HEK293 (cell line): Measurements from ENCODE around the gene SRRD.

Experiments
- KLF10 ChIP-seq: fragments of 450-650 bp; IDR thresholded peaks from 2 replicates; pipeline ENCODE4 v1.5.1; 2018; ENCODE audit warnings: missing biosample characterization, mild to moderate bottlenecking, missing genetic modification characterization
- KLF7 ChIP-seq: fragments of 450-650 bp; formaldehyde crosslinking; IDR thresholded peaks from 2 replicates; pipeline ENCODE4 v1.5.1; 2016; ENCODE audit warnings: missing biosample characterization, missing genetic modification characterization, borderline replicate concordance
- KLF9 ChIP-seq: fragments of 450-650 bp; formaldehyde crosslinking; IDR thresholded peaks from 2 replicates; pipeline ENCODE4 v1.5.1; 2016; ENCODE audit warnings: missing biosample characterization, missing genetic modification characterization, low read depth
- SCRT2 ChIP-seq: fragments of 450-650 bp; formaldehyde crosslinking; IDR thresholded peaks from 2 replicates; pipeline ENCODE4 v1.5.1; 2016; ENCODE audit warnings: missing biosample characterization, missing genetic modification characterization
- SP2 ChIP-seq: fragments of 450-650 bp; formaldehyde crosslinking; IDR thresholded peaks from 2 replicates; pipeline ENCODE4 v1.5.1; 2016; ENCODE audit warnings: missing biosample characterization, missing genetic modification characterization
- SP7 ChIP-seq: fragments of 450-650 bp; formaldehyde crosslinking; IDR thresholded peaks from 2 replicates; pipeline ENCODE4 v1.5.1; 2016; ENCODE audit warnings: missing biosample characterization, missing genetic modification characterization
- ZBTB48 ChIP-seq: fragments of 450-650 bp; formaldehyde crosslinking; IDR thresholded peaks from 2 replicates; pipeline ENCODE4 v1.5.1; 2016; ENCODE audit warnings: missing biosample characterization, missing genetic modification characterization
- ZBTB7A ChIP-seq: fragments of 450-650 bp; formaldehyde crosslinking; IDR thresholded peaks from 2 replicates; pipeline ENCODE4 v1.5.1; 2016; ENCODE audit warnings: low read depth, missing biosample characterization, missing genetic modification characterization
- ZFP3 ChIP-seq: fragments of 450-650 bp; formaldehyde crosslinking; IDR thresholded peaks from 2 replicates; pipeline ENCODE4 v1.5.1; 2016; ENCODE audit warnings: low read depth, missing biosample characterization, missing genetic modification characterization
- ZFP37 ChIP-seq: fragments of 450-650 bp; formaldehyde crosslinking; IDR thresholded peaks from 2 replicates; pipeline ENCODE4 v1.5.1; 2016; ENCODE audit warnings: missing biosample characterization, missing genetic modification characterization
- ZFP41 ChIP-seq: fragments of 450-650 bp; formaldehyde crosslinking; IDR thresholded peaks from 2 replicates; pipeline ENCODE4 v1.5.1; 2016; ENCODE audit warnings: missing biosample characterization, missing genetic modification characterization, borderline replicate concordance
- ZIC2 ChIP-seq: fragments of 450-650 bp; formaldehyde crosslinking; IDR thresholded peaks from 2 replicates; pipeline ENCODE4 v1.5.1; 2016; ENCODE audit warnings: missing biosample characterization, missing genetic modification characterization
- ZNF132 ChIP-seq: fragments of 450-650 bp; formaldehyde crosslinking; IDR thresholded peaks from 2 replicates; pipeline ENCODE4 v1.5.1; 2017; ENCODE audit warnings: missing biosample characterization, missing genetic modification characterization, borderline replicate concordance
- ZNF146 ChIP-seq: fragments of 450-650 bp; formaldehyde crosslinking; IDR thresholded peaks from 2 replicates; pipeline ENCODE4 v1.5.1; 2016; ENCODE audit warnings: missing biosample characterization, missing genetic modification characterization
- ZNF169 ChIP-seq: fragments of 450-650 bp; formaldehyde crosslinking; IDR thresholded peaks from 2 replicates; pipeline ENCODE4 v1.5.1; 2016; ENCODE audit warnings: missing biosample characterization, missing genetic modification characterization
- ZNF2 ChIP-seq: fragments of 450-650 bp; formaldehyde crosslinking; IDR thresholded peaks from 2 replicates; pipeline ENCODE4 v1.5.1; 2016; ENCODE audit warnings: missing biosample characterization, missing genetic modification characterization
- ZNF202 ChIP-seq: fragments of 450-650 bp; formaldehyde crosslinking; IDR thresholded peaks from 2 replicates; pipeline ENCODE4 v1.5.1; 2016; ENCODE audit warnings: missing biosample characterization, missing genetic modification characterization, borderline replicate concordance
- ZNF214 ChIP-seq: fragments of 450-650 bp; formaldehyde crosslinking; IDR thresholded peaks from 2 replicates; pipeline ENCODE4 v1.5.1; 2017; ENCODE audit warnings: missing biosample characterization, mild to moderate bottlenecking, missing genetic modification characterization, borderline replicate concordance
- ZNF221 ChIP-seq: fragments of 450-650 bp; formaldehyde crosslinking; IDR thresholded peaks from 2 replicates; pipeline ENCODE4 v1.5.1; 2017; ENCODE audit warnings: missing biosample characterization, missing genetic modification characterization, borderline replicate concordance
- ZNF350 ChIP-seq: fragments of 450-650 bp; formaldehyde crosslinking; IDR thresholded peaks from 2 replicates; pipeline ENCODE4 v1.5.0; 2017; ENCODE audit warnings: missing biosample characterization, mild to moderate bottlenecking, missing genetic modification characterization
- ZNF354C ChIP-seq: fragments of 450-650 bp; formaldehyde crosslinking; IDR thresholded peaks from 2 replicates; pipeline ENCODE4 v1.5.1; 2016; ENCODE audit warnings: missing biosample characterization, missing genetic modification characterization, low read depth, borderline replicate concordance
- ZNF366 ChIP-seq: fragments of 450-650 bp; formaldehyde crosslinking; conservative IDR thresholded peaks from 2 replicates; pipeline ENCODE4 v1.5.1; 2016; ENCODE audit warnings: missing biosample characterization, missing genetic modification characterization
- ZNF501 ChIP-seq: fragments of 450-650 bp; formaldehyde crosslinking; IDR thresholded peaks from 2 replicates; pipeline ENCODE4 v1.5.1; 2016; ENCODE audit warnings: missing biosample characterization, missing genetic modification characterization
- ZNF514 ChIP-seq: fragments of 450-650 bp; formaldehyde crosslinking; IDR thresholded peaks from 2 replicates; pipeline ENCODE4 v1.5.1; 2016; ENCODE audit warnings: missing biosample characterization, missing genetic modification characterization
- ZNF529 ChIP-seq: fragments of 450-650 bp; formaldehyde crosslinking; IDR thresholded peaks from 2 replicates; pipeline ENCODE4 v1.5.1; 2017; ENCODE audit warnings: missing genetic modification characterization, missing biosample characterization; ENCODE audit not compliant: insufficient replicate concordance
- ZNF555 ChIP-seq: fragments of 450-650 bp; formaldehyde crosslinking; conservative IDR thresholded peaks from 2 replicates; pipeline ENCODE4 v1.5.1; 2017; ENCODE audit warnings: missing biosample characterization, mild to moderate bottlenecking, missing genetic modification characterization, inconsistent platforms
- ZNF560 ChIP-seq: fragments of 450-650 bp; formaldehyde crosslinking; IDR thresholded peaks from 2 replicates; pipeline ENCODE4 v1.5.1; 2017; ENCODE audit warnings: missing biosample characterization, missing genetic modification characterization, borderline replicate concordance
- ZNF561 ChIP-seq: fragments of 450-650 bp; IDR thresholded peaks from 2 replicates; pipeline ENCODE4 v1.5.1; 2018; ENCODE audit warnings: missing biosample characterization, missing genetic modification characterization, borderline replicate concordance
- ZNF626 ChIP-seq: fragments of 450-650 bp; sonication (Bioruptor Pico); formaldehyde crosslinking; IDR thresholded peaks from 2 replicates; pipeline ENCODE4 v1.5.1; 2018; ENCODE audit warnings: missing biosample characterization, missing genetic modification characterization, inconsistent platforms
- ZNF658 ChIP-seq: fragments of 450-650 bp; formaldehyde crosslinking; IDR thresholded peaks from 2 replicates; pipeline ENCODE4; 2016; ENCODE audit warnings: missing biosample characterization, missing genetic modification characterization
- ZNF747 ChIP-seq: fragments of 450-650 bp; formaldehyde crosslinking; IDR thresholded peaks from 2 replicates; pipeline ENCODE4 v1.5.1; 2016; ENCODE audit warnings: missing biosample characterization, missing genetic modification characterization
- ZNF768 ChIP-seq: fragments of 450-650 bp; formaldehyde crosslinking; IDR thresholded peaks from 2 replicates; pipeline ENCODE4 v1.5.1; 2018; ENCODE audit warnings: missing biosample characterization, mild to moderate bottlenecking, missing genetic modification characterization
- ZNF837 ChIP-seq: fragments of 450-650 bp; formaldehyde crosslinking; IDR thresholded peaks from 2 replicates; pipeline ENCODE4 v1.5.1; 2016; ENCODE audit warnings: missing biosample characterization, missing genetic modification characterization
- ZSCAN23 ChIP-seq: fragments of 450-650 bp; formaldehyde crosslinking; IDR thresholded peaks from 2 replicates; pipeline ENCODE4 v1.5.1; 2016; ENCODE audit warnings: missing biosample characterization, missing genetic modification characterization
- TF ChIP-seq, protein P1 (sequence below): fragments of 450-650 bp; formaldehyde crosslinking; IDR thresholded peaks from 2 replicates; pipeline ENCODE4 v1.5.1; 2016; ENCODE audit warnings: missing biosample characterization, missing genetic modification characterization
- TF ChIP-seq, protein P2 (sequence below): fragments of 450-650 bp; formaldehyde crosslinking; IDR thresholded peaks from 2 replicates; pipeline ENCODE4 v1.5.1; 2016; ENCODE audit warnings: missing biosample characterization, missing genetic modification characterization
- TF ChIP-seq, protein P3 (sequence below): fragments of 450-650 bp; IDR thresholded peaks from 2 replicates; pipeline ENCODE4 v1.5.1; 2018; ENCODE audit warnings: missing biosample characterization, mild to moderate bottlenecking, missing genetic modification characterization
- TF ChIP-seq, protein P4 (sequence below): fragments of 450-650 bp; formaldehyde crosslinking; IDR thresholded peaks from 2 replicates; pipeline ENCODE4 v1.5.1; 2017; ENCODE audit warnings: missing biosample characterization, missing genetic modification characterization

The SRRD gene

DNA sequence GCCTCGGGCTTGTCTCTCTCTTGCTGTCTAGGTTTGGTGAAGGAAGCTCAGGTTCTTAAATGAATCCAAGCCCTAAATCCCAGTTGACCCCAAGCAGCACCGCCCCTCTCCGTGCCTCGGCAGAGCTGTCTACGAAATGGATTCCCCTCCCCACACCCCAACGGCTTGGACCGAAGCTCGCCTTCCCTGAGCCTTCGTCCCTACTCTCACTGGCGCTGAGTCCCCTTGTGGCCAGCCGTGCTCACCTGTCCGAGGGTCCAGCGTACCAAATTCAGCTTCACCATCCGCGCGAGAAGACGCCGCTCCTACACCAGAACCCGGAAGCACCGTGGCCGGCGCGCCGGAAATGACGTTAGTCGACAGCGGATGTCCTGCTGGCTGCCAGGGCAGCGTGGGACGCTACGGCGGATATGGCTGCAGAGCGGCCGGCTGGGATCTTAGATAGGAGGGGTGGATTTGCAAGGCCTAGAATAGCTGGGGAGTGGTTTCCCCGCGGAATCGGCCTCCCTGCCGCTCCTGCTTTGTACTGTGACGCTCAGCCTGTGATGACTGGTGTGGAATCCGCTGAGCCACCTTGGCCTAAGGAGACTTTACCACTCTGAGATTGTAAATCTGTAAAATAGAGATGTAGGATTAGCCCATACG is 28.6 kb downstream of the SRRD start, which contains the start of gene TFIP11 (continued):
- TF ChIP-seq ZNF350 (tag by site-specific recombination), result no peak
- TF ChIP-seq ZFP3 (tag by site-specific recombination), result no peak
- no peak for TF ChIP-seq ZBTB7A (tag by site-specific recombination)
- TF ChIP-seq ZNF747 (tag by site-specific recombination), result no peak
- no peak for TF ChIP-seq ZNF768 (tag by site-specific recombination)
- TF ChIP-seq ZNF560, result no peak
- no peak for TF ChIP-seq ZNF561
- TF ChIP-seq ZNF221, result no peak
- peak; percentile 69; the same call in 1 of the 2 replicates for TF ChIP-seq ZNF501 (tag by site-specific recombination)
- TF ChIP-seq ZNF214 (tag by site-specific recombination), result no peak
- no peak for TF ChIP-seq ZSCAN23
- TF ChIP-seq ZNF366 (tag by site-specific recombination), result no peak
- peak; percentile 69; the same call in 1 of the 2 replicates for TF ChIP-seq KLF9 (tag by site-specific recombination)
- TF ChIP-seq, protein P1, sequence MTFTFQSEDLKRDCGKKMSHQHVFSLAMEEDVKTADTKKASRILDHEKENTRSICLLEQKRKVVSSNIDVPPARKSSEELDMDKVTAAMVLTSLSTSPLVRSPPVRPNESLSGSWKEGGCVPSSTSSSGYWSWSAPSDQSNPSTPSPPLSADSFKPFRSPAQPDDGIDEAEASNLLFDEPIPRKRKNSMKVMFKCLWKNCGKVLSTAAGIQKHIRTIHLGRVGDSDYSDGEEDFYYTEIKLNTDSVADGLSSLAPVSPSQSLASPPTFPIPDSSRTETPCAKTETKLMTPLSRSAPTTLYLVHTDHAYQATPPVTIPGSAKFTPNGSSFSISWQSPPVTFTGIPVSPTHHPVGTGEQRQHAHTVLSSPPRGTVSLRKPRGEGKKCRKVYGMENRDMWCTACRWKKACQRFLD, result no peak
- peak; percentile 44; the same call in 1 of the 2 replicates for TF ChIP-seq ZFP37 (tag by site-specific recombination)
- no peak for TF ChIP-seq ZNF837
- TF ChIP-seq, protein P2, sequence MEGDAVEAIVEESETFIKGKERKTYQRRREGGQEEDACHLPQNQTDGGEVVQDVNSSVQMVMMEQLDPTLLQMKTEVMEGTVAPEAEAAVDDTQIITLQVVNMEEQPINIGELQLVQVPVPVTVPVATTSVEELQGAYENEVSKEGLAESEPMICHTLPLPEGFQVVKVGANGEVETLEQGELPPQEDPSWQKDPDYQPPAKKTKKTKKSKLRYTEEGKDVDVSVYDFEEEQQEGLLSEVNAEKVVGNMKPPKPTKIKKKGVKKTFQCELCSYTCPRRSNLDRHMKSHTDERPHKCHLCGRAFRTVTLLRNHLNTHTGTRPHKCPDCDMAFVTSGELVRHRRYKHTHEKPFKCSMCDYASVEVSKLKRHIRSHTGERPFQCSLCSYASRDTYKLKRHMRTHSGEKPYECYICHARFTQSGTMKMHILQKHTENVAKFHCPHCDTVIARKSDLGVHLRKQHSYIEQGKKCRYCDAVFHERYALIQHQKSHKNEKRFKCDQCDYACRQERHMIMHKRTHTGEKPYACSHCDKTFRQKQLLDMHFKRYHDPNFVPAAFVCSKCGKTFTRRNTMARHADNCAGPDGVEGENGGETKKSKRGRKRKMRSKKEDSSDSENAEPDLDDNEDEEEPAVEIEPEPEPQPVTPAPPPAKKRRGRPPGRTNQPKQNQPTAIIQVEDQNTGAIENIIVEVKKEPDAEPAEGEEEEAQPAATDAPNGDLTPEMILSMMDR (tag by site-specific recombination), result peak; percentile 88
- TF ChIP-seq SP7 (tag by site-specific recombination), result peak; percentile 68
- no peak for TF ChIP-seq ZNF529
- TF ChIP-seq SP2 (tag by site-specific recombination), result peak; percentile 89
- TF ChIP-seq SCRT2 (tag by site-specific recombination), result no peak
- no peak for TF ChIP-seq ZNF354C (tag by site-specific recombination)
- no peak for TF ChIP-seq ZNF169 (tag by site-specific recombination)
- TF ChIP-seq ZBTB48 (tag by site-specific recombination), result no peak
- no peak for TF ChIP-seq ZNF555 (tag by site-specific recombination)
- peak; percentile 41 for TF ChIP-seq ZIC2
- TF ChIP-seq ZFP41 (tag by site-specific recombination), result no peak
- no peak for TF ChIP-seq ZNF202 (tag by site-specific recombination)
- TF ChIP-seq ZNF626 (tag by site-specific recombination), result no peak
- no peak for TF ChIP-seq ZNF658 (tag by site-specific recombination)
- TF ChIP-seq ZNF132 (tag by site-specific recombination), result no peak
- no peak for TF ChIP-seq KLF7 (tag by site-specific recombination)
- TF ChIP-seq, protein P3, sequence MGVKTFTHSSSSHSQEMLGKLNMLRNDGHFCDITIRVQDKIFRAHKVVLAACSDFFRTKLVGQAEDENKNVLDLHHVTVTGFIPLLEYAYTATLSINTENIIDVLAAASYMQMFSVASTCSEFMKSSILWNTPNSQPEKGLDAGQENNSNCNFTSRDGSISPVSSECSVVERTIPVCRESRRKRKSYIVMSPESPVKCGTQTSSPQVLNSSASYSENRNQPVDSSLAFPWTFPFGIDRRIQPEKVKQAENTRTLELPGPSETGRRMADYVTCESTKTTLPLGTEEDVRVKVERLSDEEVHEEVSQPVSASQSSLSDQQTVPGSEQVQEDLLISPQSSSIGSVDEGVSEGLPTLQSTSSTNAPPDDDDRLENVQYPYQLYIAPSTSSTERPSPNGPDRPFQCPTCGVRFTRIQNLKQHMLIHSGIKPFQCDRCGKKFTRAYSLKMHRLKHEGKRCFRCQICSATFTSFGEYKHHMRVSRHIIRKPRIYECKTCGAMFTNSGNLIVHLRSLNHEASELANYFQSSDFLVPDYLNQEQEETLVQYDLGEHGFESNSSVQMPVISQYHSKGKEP (tag by site-specific recombination), result no peak
- TF ChIP-seq ZNF146, result no peak
- peak; percentile 35; the same call in 1 of the 2 replicates for TF ChIP-seq ZNF2 (tag by site-specific recombination)
- TF ChIP-seq, protein P4, sequence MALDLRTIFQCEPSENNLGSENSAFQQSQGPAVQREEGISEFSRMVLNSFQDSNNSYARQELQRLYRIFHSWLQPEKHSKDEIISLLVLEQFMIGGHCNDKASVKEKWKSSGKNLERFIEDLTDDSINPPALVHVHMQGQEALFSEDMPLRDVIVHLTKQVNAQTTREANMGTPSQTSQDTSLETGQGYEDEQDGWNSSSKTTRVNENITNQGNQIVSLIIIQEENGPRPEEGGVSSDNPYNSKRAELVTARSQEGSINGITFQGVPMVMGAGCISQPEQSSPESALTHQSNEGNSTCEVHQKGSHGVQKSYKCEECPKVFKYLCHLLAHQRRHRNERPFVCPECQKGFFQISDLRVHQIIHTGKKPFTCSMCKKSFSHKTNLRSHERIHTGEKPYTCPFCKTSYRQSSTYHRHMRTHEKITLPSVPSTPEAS (tag by site-specific recombination), result no peak
- TF ChIP-seq ZNF514 (tag by site-specific recombination), result no peak
- TF ChIP-seq KLF10 (tag by site-specific recombination), result no peak
